Dermis microvascular lymphatic vessel endothelial cell (primary cell): ENCODE measurements around the gene INPP5B. TPM values are rescaled to one million over a fixed set of nuclear protein-coding genes. Genes with fewer than 3 reads are reported as not detected.
A peak's percentile ranks its signal among the peaks of the same experiment; 100 is the strongest.
"Not testable (repeated sequence)": the region's sequence is repeated elsewhere in the genome, so short reads cannot be mapped to it uniquely, and the experiment has no call there.

Experiments
- DNase-seq, 2 donors: peaks; one replicate each; pipeline versions ENCODE4 v3.0.0 to v3.0.0-alpha.2; 2010; ENCODE audit warnings: low read depth in 2 of 2
- total RNA-seq: library from RNA; depleted of rRNA; stranded (reverse); fragments of >200 nt; gene quantifications from 2 replicates; pipeline ENCODE4 v1.2.1, GENCODE V29; 2014

Gene INPP5B
- total RNA-seq = 17.6 and 20.0 TPM in 2 replicates

- peak; percentile 80 to 90 for DNase-seq
These were observed at the start of gene INPP5B for GRCh38 chr1:37946703-37947360. Gene INPP5B, minus strand, starts transcription at chr1:37947053. Its CDS starts 745 bp downstream, at chr1:37946308.

DNA sequence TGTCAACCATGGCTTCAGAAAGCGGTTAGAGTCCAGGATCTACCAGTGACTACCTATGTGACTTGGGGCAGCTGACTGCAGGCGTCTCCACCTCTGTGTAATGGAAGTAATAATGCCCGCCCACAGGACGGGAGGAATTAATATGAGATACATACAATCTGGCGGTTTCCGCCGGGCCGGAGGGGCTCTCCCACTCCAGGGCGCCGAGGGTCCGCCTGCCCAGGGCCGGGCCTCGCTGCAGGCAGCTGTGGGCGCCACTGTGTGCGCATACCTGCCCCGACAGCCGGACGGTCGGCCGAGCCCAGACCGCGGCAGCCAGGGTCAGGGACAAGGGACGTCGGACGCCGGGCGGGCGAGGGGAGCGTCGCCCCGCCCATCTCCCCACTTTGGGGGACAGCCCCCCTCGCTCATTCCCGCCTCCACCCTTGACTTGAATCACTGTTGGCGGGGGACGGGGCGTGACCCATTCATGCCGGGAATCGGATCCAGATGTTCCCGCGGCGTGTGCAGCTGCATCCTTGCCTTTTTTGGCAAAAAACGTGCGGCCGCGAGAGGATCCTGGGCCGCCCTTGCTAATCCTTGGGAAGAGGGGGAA is 49.0 kb upstream of the INPP5B start:
- peak in 1 of 2 donors; percentile 13 for DNase-seq

- DNase-seq = no peak
These were observed 48.2 kb upstream of the INPP5B start for GRCh38 chr1:37994886-37995566.

- peak in 1 of 2 donors; percentile 61 for DNase-seq
These were observed 42.6 kb upstream of the INPP5B start for GRCh38 chr1:37989361-37989930.

DNA sequence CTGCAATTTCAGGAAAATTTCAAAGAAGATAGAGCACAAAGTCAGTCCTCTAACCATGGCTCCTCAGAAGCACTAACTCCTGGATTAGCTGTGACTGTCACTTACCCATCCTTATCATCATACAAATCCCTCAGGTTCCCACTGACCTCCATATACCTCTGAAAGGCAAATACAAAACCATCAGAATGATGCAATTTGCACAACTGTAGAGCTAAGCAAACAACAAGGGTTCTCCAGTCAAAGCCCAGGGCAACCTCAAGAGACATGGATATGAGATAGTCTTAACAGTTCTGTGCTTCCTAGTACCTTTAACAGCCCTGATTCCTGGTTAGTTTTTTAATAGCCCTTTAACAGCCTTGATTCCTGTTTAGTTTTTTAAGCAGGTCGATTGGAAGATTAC is 40.8 kb upstream of the INPP5B start:
- no peak for DNase-seq

- no peak for DNase-seq
These were observed 36.7 kb upstream of the INPP5B start for GRCh38 chr1:37983546-37983945.

- DNase-seq = no peak
These were observed 31.7 kb upstream of the INPP5B start for GRCh38 chr1:37978541-37978940.

- peak; percentile 47 to 63 for DNase-seq
These were observed 28.2 kb upstream of the INPP5B start for GRCh38 chr1:37975083-37975482.

DNA sequence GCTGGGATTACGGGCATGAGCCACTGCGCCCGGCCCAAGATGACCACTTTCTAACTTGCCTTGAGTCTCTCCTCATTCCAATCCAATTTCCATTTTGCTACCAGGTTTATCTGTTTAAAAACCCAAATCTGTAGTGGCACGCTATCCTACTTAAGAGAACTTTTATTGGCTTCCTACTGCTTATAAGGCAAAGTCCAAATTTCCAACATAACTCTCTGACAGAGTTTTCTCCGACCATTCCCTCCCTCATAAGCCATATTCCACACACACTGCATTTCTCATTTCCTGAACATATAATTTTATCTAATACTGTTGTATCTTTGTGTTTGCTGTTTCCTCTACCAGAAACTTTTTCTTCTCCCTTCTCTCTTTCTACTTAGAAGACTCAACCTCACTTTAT is 27.7 kb upstream of the INPP5B start:
- no peak for DNase-seq

- not testable (repeated sequence) for DNase-seq
These were observed 26.8 kb upstream of the INPP5B start for GRCh38 chr1:37973684-37974083.

GRCh38 chr1:37965301-37965700 is 18.4 kb upstream of the INPP5B start:
- DNase-seq = no peak

DNA sequence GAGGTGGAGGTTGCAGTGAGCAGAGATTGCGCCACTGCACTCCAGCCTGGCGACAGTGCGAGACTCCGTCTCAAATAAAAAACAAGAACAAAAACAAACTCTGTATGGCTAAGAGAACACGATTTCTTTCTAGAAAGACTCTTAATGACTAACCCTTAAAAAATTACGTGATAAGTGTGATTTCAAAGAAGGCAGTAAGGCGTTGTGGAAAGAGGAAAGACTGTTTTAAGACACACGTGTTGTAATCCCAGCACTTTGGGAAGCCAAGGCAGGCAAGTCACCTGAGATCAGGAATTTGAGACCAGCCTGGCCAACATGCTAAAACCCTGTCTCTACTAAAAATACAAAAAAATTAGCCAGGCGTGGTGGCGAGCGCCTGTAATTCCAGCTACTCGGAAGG is 17.3 kb upstream of the INPP5B start:
- not testable (repeated sequence) for DNase-seq

GRCh38 chr1:37958690-37959089 is 11.8 kb upstream of the INPP5B start:
- no peak for DNase-seq

GRCh38 chr1:37955685-37956084 is 8.8 kb upstream of the INPP5B start:
- no peak for DNase-seq

DNA sequence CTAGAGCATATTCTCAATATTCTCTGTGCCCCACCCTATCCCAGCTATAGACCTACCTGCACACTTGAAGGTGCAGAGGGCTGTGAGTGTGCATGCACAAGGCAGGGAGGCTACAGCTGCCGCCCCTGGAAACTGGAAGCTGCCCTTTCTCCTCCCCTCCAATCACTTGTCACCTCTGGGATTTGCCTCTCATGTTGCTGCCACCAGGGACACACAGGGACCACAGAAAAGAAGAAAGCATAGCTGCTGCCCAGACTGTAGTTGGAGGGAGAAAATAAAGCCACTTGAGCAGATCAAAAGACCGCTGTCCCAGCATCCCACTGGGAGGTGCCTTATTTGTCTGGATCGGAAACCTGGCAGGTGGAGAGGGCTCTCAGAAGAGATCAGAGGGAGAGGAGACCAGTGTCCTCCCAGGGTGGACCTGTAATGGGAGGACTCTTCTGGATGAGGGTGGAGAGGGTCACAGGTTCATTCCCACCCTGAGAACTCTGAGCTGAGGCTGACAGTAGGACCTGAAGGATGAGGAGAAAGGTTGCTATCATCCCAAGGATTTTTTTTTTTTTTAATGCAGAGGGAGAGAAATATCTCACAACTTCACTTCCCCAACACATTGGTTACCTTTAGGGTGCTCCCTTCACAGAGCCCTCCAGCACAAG is 7.6 kb upstream of the INPP5B start:
- no peak for DNase-seq

GRCh38 chr1:37952738-37953137 is 5.9 kb upstream of the INPP5B start:
- DNase-seq = no peak

DNA sequence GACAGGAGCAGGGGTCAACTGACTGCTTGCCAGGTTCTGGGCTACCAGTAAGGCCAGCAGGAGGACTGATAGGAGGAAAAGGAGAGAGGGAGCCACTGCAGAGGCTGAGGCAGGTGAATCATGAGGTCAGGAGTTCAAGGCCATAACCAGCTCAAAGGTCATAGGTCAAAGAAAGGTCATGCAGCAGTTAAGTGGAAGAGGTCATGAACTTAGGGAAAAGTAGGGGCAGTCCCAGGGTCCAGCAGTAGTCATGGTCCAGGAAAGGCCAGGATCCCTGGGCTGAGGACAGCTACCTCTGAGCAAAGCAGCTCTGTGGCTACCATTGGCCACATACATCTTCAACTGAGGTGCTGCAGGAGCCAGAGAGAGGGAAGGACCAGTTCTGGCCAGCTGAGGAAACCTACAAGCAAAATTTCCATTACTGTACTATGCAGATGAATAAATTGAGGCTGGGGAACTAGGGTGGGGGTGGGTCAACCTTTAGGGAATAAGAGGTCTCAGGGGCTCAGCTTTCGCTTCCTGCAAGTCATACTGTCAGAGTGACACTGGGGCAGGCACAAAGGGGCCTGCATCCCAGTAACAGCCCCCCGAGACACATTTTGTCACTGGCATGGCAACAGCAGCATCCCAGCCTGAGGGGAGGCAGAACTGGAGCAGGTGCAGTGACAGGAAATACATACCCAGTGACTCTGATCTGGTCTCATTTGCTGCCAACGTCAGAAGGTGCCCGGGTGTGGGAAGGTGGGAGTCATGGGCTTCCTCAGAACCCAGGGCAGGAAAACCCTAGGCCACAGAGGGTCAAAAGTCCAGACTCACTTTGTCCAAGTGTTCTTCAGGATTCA is 5.2 kb upstream of the INPP5B start:
- no peak for DNase-seq

DNA sequence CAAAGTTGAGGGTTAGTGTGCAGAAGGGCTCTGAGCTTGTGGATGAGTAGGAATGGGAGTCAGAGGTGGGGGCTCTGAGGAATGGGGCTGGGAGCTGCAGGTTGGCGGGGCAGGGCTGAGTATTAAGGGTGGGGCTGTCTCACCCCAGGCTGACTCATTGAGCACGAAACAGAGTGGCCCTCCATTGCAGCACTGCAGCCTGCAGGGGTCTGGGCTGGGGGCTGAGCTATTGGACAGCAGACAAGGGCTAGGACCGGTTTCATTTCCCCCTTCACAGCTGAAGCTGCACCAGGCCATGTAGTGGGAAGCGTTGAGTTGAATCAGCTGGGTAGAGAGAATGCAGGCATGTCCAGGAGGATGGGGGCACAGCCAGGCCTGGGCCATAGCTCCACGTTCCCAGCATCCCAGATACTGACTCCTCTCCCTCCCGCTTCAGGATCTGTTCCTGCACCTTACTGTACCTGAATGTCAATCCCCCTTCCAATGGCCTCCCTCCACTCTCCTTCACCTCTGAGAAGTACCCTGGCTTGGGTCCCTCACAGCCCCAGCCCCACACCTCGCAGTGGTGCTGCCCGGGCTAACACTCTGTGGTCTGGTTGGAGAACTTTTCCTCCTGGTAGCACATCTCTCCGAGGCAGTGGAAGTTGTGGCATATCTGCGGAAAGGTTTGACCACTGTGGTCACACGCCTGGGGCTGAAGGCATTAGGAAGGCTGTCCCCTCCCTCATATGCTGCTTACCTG is 4.4 kb upstream of the INPP5B start:
- no peak for DNase-seq

GRCh38 chr1:37949524-37950152 is 2.8 kb upstream of the INPP5B start:
- DNase-seq = no peak

DNA sequence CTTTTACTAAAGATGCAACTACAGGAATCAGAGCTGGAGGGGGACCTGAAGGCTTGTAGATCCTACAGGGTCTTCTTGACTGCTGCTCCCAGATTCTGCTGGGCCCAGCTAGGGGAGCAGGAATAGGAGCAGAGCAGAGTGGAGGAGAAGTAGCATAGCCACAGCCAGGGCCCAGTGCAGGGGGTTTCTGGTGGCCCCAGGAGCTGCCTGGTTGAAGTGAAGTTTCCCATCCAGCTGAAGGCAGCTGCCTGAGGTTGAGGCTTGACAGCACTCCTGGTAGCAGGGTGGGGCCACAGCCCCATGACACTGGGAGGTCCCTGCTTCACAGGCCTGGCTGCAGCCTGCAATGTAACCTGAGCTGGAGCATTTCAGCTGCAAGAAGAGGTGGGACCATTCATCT is 2.0 kb upstream of the INPP5B start:
- DNase-seq = no peak
